Natural killer cell (primary cell): ENCODE measurements around the gene ACTN4. TPM values are rescaled to one million over a fixed set of nuclear protein-coding genes. Genes with fewer than 3 reads are reported as not detected.
A peak's percentile ranks its signal among the peaks of the same experiment; 100 is the strongest.

Experiments used
- ATAC-seq, 3 donors: fragments of 150-1000 bp in 2 of 3; fragments of 200-7000 bp in 1 of 3; cut with Tn5 transposase; 1 replicate in 1 of 3; 2 replicates in 2 of 3; pipeline ENCODE4 v1.10.0; 2021; ENCODE audit warnings: mild to moderate bottlenecking in 2 of 3, moderate library complexity in 2 of 3
- DNase-seq, 2 donors: peaks; one replicate each; pipeline versions ENCODE4 v3.0.0 to v3.0.0-alpha.2; 2013 to 2021; ENCODE audit warnings: mixed read lengths in 1 of 2
- H3K27ac ChIP-seq: one replicate; pipeline ENCODE4 v1.5.1; 2013; ENCODE audit warnings: mild to moderate bottlenecking, low read length
- H3K27me3 ChIP-seq: one replicate; pipeline ENCODE4 v1.6.1; 2013; ENCODE audit warnings: low read length; ENCODE audit not compliant: control insufficient read depth, insufficient read depth
- H3K36me3 ChIP-seq: one replicate; pipeline ENCODE4 v1.6.1; 2013; ENCODE audit warnings: low read length; ENCODE audit not compliant: control insufficient read depth, insufficient read depth
- H3K4me1 ChIP-seq: one replicate; pipeline ENCODE4 v1.6.1; 2013; ENCODE audit warnings: low read length; ENCODE audit not compliant: control insufficient read depth, insufficient read depth
- H3K4me3 ChIP-seq: one replicate; pipeline ENCODE4 v1.5.1; 2013; ENCODE audit warnings: low read length
- H3K9me3 ChIP-seq: one replicate; pipeline ENCODE4 v1.6.1; 2013; ENCODE audit warnings: low read length; ENCODE audit not compliant: control insufficient read depth, insufficient read depth
- H3K27ac Mint-ChIP-seq, 2 donors: one replicate each; pipeline ENCODE4 v1.8.0; 2022; ENCODE audit warnings: mild to moderate bottlenecking in 2 of 2, mixed read lengths in 2 of 2, moderate library complexity in 1 of 2
- H3K27me3 Mint-ChIP-seq, 2 donors: one replicate each; pipeline ENCODE4 v1.8.0; 2022; ENCODE audit warnings: low read depth in 2 of 2, mixed read lengths in 2 of 2
- H3K36me3 Mint-ChIP-seq: one replicate; pipeline ENCODE4 v1.8.0; 2022; ENCODE audit warnings: mixed read lengths
- H3K4me1 Mint-ChIP-seq, 2 donors: one replicate each; pipeline ENCODE4 v1.8.0; 2022; ENCODE audit warnings: mixed read lengths in 2 of 2
- H3K4me3 Mint-ChIP-seq: one replicate; pipeline ENCODE4 v1.8.0; 2022; ENCODE audit warnings: mild to moderate bottlenecking, moderate library complexity, mixed read lengths
- H3K9me3 Mint-ChIP-seq, 2 donors: one replicate each; pipeline ENCODE4 v1.8.0; 2022; ENCODE audit warnings: mixed read lengths in 2 of 2
- CTCF ChIP-seq: fragments of 200-600 bp; IDR thresholded peaks from one replicate; pipeline ENCODE4 v1.8.0; 2022; ENCODE audit warnings: antibody characterized with exemption
- WGBS: methylation state at CpG from one replicate; pipeline ENCODE4 v1.1.7; 2013; ENCODE audit warnings: missing lambda C conversion rate; ENCODE audit not compliant: insufficient coverage; 5-methylcytosine and 5-hydroxymethylcytosine counted together
- intact Hi-C: fragments of 100-400 bp; cut with micrococcal nuclease; formaldehyde crosslinking; loops from one replicate; pipeline ENCODE4 v1.14.2; 2022
- total RNA-seq, 4 donors: library from RNA; stranded (reverse); fragments of 120-200 nt in 1 of 4; gene quantifications; one replicate each; pipeline versions ENCODE4 v1.2.3 to v1.2.4, GENCODE V29; 2013 to 2022

ACTN4 gene
- total RNA-seq, 3 donors from 2014 or later (not counting 1 experiment from before 2014, with no cell fraction given): 443 to 595 (median 541) TPM

- ATAC-seq (no peak), DNase-seq (no peak)
- Mint-ChIP-seq H3K9me3 (no peaks in the 10 kb centered on the region), H3K4me3 (no peak overlapping the region), H3K27ac (peak overlapping the region; percentile 71 to 75), H3K27me3 (no peaks in the 10 kb centered on the region), H3K4me1 (peaks cover 10 to 22% of the 10 kb centered on the region in 2 donors), H3K36me3 (no peaks in the 10 kb centered on the region)
- Histone ChIP-seq H3K27ac (no peak overlapping the region), H3K27me3 (no peaks in the 10 kb centered on the region), H3K9me3 (no peaks in the 10 kb centered on the region), H3K4me1 (peaks cover 16% of the 10 kb centered on the region), H3K4me3 (no peak overlapping the region), H3K36me3 (peaks cover 98% of the 10 kb centered on the region)
- intact Hi-C loops: no loop called here
- WGBS: 94% methylated on average over 26 of the region's 27 CpGs
- TF ChIP-seq CTCF: no peak
Observed at GRCh38 chr19:38709671-38710415, 62.4 kb downstream of the ACTN4 start.

- no peak for DNase-seq
- Histone ChIP-seq H3K36me3 (peaks cover 95% of the 10 kb centered on the region), H3K27ac (no peak overlapping the region), H3K4me3 (no peak overlapping the region), H3K27me3 (no peaks in the 10 kb centered on the region), H3K4me1 (peaks cover 11% of the 10 kb centered on the region), H3K9me3 (no peaks in the 10 kb centered on the region)
- Mint-ChIP-seq H3K9me3 (no peaks in the 10 kb centered on the region), H3K36me3 (no peaks in the 10 kb centered on the region), H3K27me3 (no peaks in the 10 kb centered on the region), H3K4me1 (peaks cover 10 to 22% of the 10 kb centered on the region in 2 donors), H3K4me3 (no peak overlapping the region), H3K27ac (peak overlapping the region; percentile 71 to 75)
- WGBS: 96% methylated on average over 2 of the region's 2 CpGs
- TF ChIP-seq CTCF: no peak
- no peak for ATAC-seq
- intact Hi-C loops: no loop called here
Observed at GRCh38 chr19:38710416-38710702, 62.9 kb downstream of the ACTN4 start.

GRCh38 chr19:38710928-38711725 lies 63.7 kb downstream of the ACTN4 start:
- Histone ChIP-seq H3K4me3 (no peak overlapping the region), H3K27ac (no peak overlapping the region), H3K36me3 (peaks cover 93% of the 10 kb centered on the region), H3K27me3 (no peaks in the 10 kb centered on the region), H3K9me3 (no peaks in the 10 kb centered on the region), H3K4me1 (peaks cover 8% of the 10 kb centered on the region)
- intact Hi-C loops: no loop called here
- 90% methylated on average over 25 of the region's 25 CpGs for WGBS
- Mint-ChIP-seq H3K4me1 (peaks cover 10 to 22% of the 10 kb centered on the region in 2 donors), H3K27me3 (no peaks in the 10 kb centered on the region), H3K9me3 (no peaks in the 10 kb centered on the region), H3K4me3 (no peak overlapping the region), H3K36me3 (no peaks in the 10 kb centered on the region), H3K27ac (peak overlapping the region; percentile 71 to 75)
- DNase-seq: no peak
- no peak for ATAC-seq
- no peak for TF ChIP-seq CTCF
